ENCODE measurements around the gene TCIRG1. TPM values are rescaled to one million over a fixed set of nuclear protein-coding genes. Genes with fewer than 3 reads are reported as not detected.

The TCIRG1 gene
- total RNA-seq, 1 donor, result 134 TPM

GRCh38 chr11:68024508-68024907, 14.3 kb upstream of the TCIRG1 start:
- TF ChIP-seq CTCF (IDR thresholded peaks at IDR 0.05; ENCODE audit: insufficient read depth, low read depth, low read length), result no peak
- H3K4me3 ChIP-seq (ENCODE audit: low read depth, low read length), result no peak overlapping the region
- DNase-seq (ENCODE audit: low read depth), result no peak

GRCh38 chr11:68025047-68025446, 13.8 kb upstream of the TCIRG1 start:
- DNase-seq (ENCODE audit: low read depth), result no peak
- no peak overlapping the region for H3K4me3 ChIP-seq (ENCODE audit: low read depth, low read length)
- TF ChIP-seq CTCF (IDR thresholded peaks at IDR 0.05; ENCODE audit: insufficient read depth, low read depth, low read length), result no peak

- TF ChIP-seq CTCF (IDR thresholded peaks at IDR 0.05; ENCODE audit: insufficient read depth, low read depth, low read length), result no peak
- no peak overlapping the region for H3K4me3 ChIP-seq (ENCODE audit: low read depth, low read length)
These were observed 12.3 kb upstream of the TCIRG1 start for GRCh38 chr11:68026391-68027105.

GRCh38 chr11:68027667-68028066, 11.2 kb upstream of the TCIRG1 start:
- TF ChIP-seq CTCF (IDR thresholded peaks at IDR 0.05; ENCODE audit: insufficient read depth, low read depth, low read length), result no peak
- no peak overlapping the region for H3K4me3 ChIP-seq (ENCODE audit: low read depth, low read length)
- DNase-seq (ENCODE audit: low read depth), result no peak

More at GRCh38 chr11:68026391-68027105, 12.3 kb upstream of the TCIRG1 start:
- no peak for DNase-seq (ENCODE audit: low read depth)

GRCh38 chr11:68028802-68029545, 9.9 kb upstream of the TCIRG1 start:
- no peak for DNase-seq (ENCODE audit: low read depth)
- H3K4me3 ChIP-seq (ENCODE audit: low read depth, low read length), result no peak overlapping the region
- TF ChIP-seq CTCF (IDR thresholded peaks at IDR 0.05; ENCODE audit: insufficient read depth, low read depth, low read length), result no peak

GRCh38 chr11:68030318-68031143, 8.3 kb upstream of the TCIRG1 start, which contains the start of gene NDUFS8:
NDUFS8 (plus strand) TSS chr11:68030681; CDS start chr11:68032152, 1,471 bp downstream.
- H3K4me3 ChIP-seq (ENCODE audit: low read depth, low read length), result peak within 1 kb of the TSS; percentile 72
- no peak for TF ChIP-seq CTCF (IDR thresholded peaks at IDR 0.05; ENCODE audit: insufficient read depth, low read depth, low read length)
- peak; percentile 99 for DNase-seq (ENCODE audit: low read depth)
